ENCODE measurements around the gene PRKCA.

The PRKCA gene

GRCh38 chr17:66496306-66496705 lies 193.9 kb downstream of the PRKCA start:
- no peak for DNase-seq

DNA sequence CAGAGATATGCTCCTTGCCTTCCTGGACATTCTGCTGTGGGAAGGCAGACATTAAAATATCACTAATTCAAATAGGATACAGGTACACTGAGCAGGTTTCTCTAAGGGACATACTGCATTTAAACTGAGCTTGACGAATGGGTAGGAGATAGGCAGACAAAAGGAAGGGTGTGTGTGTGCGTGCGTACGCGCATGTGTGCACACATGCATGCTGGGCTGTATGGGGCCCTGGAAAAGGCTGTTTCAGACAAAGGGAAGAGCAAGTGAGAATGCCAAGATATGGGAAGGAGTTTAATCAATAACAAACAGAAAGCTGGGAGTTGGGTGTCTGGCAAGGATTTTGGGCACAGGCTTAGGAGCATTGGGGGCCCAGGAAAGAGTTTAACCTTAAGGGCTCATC lies 196.2 kb downstream of the PRKCA start:
- no peak for DNase-seq

GRCh38 chr17:66506641-66507040 lies 204.2 kb downstream of the PRKCA start:
- no peak for DNase-seq

DNA sequence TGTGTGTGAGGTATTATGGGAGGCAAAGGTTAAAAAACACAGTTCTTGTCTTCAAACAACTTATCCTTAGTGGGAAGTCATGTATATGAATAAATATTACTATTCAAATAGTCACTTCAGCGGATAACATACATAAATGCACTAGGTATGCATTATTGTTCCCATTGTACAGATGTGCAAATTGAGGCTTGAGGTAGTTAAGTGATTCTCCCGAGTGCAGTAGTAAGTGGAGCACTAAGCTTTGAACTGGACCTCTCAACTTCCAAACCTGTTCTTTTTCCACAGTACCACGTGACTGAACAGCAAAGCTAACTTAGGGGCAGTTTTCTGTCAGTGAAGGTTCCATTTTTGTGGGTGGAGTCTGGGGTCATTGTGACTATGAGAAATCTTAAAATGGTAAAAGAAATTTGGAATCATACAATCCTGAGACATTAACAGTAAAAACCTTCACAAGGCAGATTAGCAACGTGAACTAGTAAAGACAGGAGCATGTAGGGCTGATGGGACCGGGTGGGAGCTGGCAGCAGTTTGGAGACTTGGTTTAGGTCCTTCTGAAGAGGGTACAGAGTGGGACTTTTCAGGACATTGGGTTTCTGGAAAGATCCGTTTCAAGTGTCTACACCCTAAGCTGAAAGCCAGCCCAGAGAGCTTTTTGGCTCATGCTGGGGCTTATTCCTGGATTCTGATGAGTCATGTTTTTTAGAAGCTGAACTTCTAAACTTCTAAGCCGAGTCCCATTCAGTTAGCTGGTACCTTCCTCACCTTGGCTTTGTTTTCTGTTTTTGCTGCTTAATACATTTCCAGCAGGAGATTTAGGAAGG lies 204.9 kb downstream of the PRKCA start:
- no peak for DNase-seq

DNA sequence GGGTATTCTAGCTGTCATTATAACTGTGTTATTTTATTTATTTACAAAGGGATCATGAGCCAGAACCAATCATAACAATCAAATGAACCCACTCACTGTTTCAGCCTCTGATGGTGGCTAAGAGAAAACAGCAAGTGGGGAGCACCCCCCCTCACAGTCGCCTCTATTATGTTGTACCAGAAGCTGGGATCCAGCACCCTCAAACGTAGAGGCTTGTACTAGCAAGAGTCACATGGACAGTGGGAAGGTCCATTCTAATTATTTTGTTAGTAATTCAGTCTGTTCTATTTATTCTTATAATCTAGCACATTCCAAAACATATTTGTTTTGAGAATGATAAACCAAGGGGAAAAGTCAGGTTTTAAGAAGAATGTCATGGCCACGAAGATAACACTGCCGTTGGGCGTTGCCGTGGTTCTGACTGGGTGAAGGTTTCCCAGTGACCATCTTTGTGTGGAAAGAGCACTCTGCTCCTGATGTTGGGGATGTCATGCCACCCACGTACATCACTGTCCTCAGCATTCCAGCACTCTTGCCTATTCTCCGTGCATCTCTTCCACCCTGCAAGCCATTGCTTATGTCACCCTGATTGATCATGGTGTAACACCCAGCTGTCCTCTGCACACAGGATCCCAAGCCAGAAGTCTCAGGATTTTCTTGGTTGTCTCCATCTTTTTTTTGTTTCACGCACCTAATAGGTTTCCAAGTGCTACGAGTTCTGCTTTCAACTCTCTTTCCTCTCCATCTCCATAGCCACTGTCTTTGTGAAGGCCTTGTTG lies 205.8 kb downstream of the PRKCA start:
- no peak for DNase-seq

DNA sequence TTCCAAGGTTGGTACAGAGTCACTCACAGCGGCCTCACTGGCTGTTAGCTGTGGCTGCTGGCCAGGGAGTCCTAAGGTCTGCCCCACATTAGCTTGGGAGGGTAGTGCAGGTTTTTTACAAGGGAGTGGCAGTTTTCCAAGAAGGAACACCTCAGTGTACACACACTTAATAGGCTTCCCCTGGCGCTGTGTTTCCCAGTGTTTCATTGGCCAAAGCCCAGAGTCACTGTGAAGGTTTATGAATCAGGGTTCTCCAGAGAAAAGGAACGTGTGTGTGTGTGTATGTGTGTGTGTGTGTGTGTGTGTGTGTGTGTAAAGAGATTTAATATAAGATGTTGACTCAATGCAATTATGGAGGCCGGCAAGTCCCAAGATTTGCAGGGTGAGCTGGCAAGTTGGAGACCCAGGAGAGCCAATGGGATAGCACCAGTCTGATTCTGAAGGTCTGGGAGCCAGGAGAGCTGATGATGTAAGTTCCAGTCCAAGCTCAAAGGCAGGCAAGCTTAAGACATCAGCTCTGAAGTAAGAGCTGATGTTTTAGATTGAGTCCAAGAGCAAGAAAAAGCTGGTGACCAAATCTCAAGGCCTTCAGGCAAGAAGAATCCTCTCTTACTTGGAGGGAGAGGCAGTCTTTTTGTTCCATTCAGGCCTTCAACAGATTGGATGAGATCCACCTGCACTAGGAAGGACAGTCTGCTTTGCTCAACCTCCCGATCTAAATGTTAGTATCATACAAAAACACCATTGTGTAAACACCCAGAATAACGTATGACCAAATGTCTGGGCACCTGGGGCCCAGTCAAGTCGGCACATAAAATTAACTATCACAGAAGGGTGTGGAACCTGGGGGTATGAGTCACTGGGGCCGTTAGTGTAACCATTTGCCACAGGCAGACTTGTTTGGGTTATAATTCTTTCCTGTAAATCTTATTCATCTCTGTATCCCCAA lies 206.8 kb downstream of the PRKCA start:
- no peak for DNase-seq

- no peak for DNase-seq
Measured at GRCh38 chr17:66509926-66510325, 207.5 kb downstream of the PRKCA start.

DNA sequence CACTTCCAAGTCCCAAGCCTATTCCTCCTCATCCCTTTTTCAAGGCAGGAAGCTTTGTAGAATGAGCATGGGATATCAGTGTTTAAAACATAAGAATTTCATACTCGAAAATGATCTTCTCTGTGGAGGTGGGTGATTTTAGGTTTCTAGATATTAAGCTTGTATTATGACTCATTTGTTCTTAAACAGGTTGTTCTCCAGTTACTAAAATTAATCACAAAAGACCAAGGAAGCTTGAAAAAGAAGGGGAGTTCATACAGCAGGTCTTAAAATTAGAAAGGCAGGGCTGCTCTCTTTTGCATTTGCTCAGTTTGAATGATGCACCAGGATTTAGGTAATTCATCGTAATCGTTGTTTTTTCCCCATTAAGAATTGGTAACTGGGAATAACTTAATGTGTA lies 208.7 kb downstream of the PRKCA start:
- no peak for DNase-seq

DNA sequence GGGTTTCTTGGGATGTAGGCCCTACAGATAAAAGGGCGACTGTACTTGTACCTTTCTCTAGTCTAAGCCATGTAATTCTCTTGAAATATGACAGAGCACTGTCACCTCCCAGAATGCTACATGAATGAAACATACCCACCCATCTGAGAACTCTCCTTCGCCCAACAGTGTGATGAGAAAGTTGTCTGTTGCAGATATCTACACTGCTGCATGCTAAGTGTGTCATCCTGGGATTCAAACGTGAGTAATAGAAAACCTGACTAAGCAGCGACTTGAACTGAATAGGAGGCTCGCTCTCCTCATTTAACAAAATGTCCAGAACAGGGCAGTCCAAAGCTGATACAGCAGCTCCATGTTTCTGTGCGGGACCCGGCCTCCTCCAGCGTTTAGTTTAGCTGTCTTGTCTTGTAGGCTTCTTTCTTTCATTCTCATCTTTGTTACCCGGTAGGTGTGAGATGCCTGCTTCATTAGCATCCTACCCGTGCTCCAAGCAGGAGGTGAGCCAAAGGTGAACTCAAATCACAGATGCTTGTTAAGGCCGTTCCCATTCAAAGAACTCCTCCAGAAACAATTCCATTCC lies 211.9 kb downstream of the PRKCA start:
- DNase-seq: no peak

GRCh38 chr17:66515974-66516373 lies 213.6 kb downstream of the PRKCA start:
- no peak for DNase-seq

GRCh38 chr17:66517336-66518009 lies 215.1 kb downstream of the PRKCA start:
- DNase-seq: no peak

DNA sequence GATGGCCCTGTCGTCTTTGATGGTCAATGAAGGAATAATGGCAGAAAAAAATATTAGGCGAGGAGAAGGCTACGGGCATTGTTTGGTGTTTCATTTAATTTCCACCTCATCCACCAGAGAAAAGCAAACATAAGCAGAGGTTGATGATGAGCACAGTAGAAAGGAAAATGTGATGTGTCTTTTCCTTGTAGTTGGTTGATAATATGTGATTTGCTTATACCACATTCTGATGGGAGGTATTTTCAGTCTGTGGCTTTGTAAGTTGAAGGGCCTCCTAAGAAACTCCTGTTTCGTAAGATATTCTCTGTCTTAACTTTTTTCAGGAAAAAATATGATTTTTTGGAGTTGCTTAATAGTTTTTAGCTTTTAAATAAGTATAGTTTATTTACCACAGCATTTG lies 215.7 kb downstream of the PRKCA start:
- DNase-seq: no peak

DNA sequence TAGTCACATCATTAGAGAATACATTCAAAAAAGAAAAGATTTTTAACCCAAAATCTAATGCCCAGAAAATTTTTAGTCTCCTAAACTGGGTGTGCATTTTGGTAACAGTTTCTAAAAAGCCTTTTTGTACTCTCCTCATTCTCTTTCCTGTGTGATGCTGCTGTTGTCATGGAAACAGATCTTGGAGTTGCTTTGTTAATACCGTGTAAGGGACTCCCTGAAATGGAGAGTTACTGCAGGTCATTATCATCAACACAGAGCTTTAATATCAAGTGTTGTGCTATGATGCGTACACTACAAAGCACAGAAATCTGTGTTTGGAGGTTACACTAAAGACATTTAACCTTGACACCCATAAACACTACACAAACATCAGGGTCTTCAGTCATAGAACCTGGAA lies 216.3 kb downstream of the PRKCA start:
- DNase-seq: no peak

GRCh38 chr17:66519154-66519553 lies 216.7 kb downstream of the PRKCA start:
- no peak for DNase-seq

DNA sequence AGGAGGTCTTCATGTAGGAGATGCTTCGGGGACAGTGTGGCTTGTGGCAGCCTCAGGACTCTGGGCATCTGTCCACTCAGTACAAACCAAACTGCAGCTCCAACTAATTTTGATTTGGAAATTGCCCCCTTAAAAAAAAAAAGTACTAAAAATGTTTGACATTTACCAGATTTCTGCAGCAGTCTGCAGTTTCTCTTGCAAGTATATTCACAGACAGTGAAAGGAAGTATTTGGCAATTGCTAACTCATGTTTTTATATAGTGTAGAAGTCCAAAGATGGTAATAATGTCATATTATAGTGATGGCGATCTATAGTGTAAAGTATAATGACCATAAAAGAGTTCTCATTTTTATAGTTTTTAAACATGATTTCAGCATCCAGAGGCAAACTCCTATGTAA lies 218.6 kb downstream of the PRKCA start:
- DNase-seq: no peak

- no peak for DNase-seq
Measured at GRCh38 chr17:66522591-66523272, 220.3 kb downstream of the PRKCA start.

DNA sequence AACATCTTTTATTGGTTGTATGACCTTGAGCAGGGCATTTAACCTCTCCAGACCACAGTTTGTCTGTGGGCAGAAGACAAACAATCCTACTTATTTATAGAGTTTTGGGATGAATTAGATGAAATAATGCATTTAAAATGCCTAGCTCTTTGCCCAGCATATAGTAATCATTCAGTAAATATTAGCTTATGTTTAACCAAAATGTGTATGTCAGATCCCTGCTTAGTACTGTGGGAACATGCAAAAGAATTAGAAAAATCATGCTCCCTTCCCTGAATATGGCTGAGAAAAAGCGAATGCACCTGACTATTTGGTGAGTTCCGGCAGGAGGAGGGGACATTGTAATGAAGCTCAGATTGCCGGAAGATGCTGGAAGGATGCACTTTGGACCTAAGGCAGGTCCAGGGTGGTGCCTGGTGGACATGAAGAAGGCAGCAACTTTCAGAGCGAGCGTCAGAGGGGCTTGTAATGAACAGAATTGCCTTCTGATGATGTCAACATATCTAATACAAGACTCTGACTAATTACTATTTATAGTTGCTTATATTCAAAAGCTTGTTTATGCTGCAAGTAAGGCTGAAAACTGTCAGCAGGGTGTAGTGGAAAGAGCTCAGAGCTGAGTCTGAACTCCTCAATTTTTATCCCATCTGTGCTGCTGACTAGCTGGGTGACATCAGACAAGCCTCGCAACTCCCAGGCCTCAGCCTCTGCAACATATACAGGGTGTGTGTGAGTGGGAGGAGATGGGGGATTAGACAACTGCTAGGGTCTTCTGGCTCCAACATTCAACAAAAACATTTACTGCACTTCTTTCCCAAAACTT lies 221.2 kb downstream of the PRKCA start:
- DNase-seq: no peak

GRCh38 chr17:66524877-66525276 lies 222.5 kb downstream of the PRKCA start:
- DNase-seq: no peak

DNA sequence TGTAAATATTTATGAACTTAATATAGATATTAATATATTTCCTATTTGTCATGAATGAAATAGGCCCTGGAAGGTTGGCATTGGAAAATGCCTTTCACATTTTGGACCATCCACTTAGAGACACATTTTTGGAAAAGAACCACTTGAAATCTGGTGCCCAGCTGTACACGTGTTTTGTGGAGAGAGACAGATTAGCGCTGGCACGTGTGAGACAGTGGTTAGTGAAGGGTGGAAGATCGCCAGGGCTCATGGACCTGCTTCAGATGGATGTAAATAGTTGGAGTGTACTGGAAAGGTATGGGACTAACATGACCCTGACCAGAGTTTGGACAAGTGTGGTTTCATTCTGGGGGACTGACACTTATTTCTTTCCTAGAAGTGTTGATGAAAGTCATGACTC lies 222.9 kb downstream of the PRKCA start:
- DNase-seq: no peak

- no peak for DNase-seq
Measured at GRCh38 chr17:66526827-66527226, 224.4 kb downstream of the PRKCA start.

DNA sequence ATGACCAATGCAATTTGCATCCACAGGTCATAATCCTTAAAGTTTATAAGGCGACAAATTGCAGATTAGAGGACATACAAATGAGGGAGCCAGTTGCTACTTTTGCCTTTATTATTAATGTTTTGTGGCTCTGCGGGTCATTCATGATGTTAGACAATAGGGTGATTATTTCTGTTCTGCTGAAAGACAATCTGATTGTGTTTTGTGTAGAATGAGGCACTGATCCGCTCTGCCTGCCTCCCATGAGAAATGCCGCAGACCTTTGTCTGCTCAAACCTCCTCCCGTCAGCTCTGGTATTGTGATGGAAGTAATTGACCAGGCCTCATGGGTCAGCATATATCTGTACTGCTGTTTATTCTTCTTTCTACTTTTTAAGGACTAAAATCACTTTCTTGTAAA lies 224.9 kb downstream of the PRKCA start:
- DNase-seq: peak; percentile 70

Measured in NCI-H526 treated with DMSO at 0.1 percent for 48 hours (cell line).